NCI-H2227 (cell line): Measurements from ENCODE around the gene HMX1.

Experiments used
- DNase-seq: peaks from one replicate; lab custom pipeline; 2025; ENCODE audit not compliant: unreplicated experiment; lab: John Stamatoyannopoulos, UW

The HMX1 gene

GRCh38 chr4:8842614-8843013 lies 29.0 kb downstream of the HMX1 start:
- no peak for DNase-seq

DNA sequence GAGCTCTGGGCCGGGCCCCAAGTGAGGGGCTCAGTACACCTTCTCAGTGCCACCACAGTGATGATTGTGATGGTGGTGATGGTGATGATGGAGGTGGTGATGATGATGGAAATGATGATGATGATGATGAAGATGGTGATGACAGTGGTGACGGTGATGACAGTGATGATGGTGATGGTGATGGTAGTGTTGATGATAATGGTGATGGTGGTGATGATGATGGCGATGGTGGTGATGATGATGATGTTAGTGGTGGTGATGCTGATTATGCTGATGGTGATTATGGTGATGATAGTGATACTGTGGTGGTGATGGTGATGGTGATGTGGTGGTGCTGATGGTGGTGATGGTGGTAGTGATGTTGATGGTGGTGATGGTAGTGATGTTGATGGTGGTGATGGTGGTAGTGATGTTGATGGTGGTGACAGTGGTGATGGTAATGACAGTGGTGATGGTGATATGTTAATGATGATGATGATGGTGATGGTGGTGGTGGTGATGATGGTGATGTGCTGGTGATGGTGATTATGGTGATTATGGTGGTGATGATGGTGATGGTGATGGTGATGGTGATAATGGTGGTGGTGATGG lies 29.9 kb downstream of the HMX1 start:
- no peak for DNase-seq

GRCh38 chr4:8840816-8841455 lies 30.7 kb downstream of the HMX1 start:
- DNase-seq: no peak

- DNase-seq: no peak
Observed at GRCh38 chr4:8840006-8840793, 31.4 kb downstream of the HMX1 start.

- no peak for DNase-seq
Observed at GRCh38 chr4:8838961-8839431, 32.6 kb downstream of the HMX1 start.

DNA sequence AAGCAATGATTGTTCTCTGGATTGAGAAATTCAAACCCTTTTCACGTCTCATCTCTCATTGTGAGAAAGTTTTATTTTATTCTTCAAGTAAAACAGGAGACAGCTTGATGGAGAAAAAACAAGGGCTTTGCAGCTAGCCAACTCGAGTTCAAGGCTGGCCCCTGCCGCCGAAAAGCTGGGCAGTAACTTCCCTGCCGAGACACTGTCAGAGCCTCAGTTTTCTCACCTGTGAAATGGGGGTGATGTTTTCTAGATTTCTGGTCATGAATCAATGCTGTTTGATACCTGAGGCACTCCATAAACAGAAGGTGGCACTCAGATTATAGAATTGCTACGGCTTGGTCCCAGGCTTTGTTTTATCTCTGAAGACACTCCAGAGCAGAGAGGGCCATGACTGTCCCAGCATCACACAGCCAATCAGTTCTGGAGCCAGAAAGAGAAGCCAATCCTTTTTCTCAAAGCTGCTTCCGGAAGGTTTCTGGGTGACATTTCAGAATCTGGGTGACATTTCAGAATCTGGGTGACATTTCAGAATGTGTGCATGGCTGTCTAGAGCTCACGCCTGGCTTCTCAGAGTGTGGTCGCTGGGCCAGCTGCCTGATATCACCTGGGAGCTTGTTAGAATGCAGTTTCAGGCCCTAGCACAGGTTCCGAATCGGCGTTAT lies 33.2 kb downstream of the HMX1 start:
- no peak for DNase-seq

DNA sequence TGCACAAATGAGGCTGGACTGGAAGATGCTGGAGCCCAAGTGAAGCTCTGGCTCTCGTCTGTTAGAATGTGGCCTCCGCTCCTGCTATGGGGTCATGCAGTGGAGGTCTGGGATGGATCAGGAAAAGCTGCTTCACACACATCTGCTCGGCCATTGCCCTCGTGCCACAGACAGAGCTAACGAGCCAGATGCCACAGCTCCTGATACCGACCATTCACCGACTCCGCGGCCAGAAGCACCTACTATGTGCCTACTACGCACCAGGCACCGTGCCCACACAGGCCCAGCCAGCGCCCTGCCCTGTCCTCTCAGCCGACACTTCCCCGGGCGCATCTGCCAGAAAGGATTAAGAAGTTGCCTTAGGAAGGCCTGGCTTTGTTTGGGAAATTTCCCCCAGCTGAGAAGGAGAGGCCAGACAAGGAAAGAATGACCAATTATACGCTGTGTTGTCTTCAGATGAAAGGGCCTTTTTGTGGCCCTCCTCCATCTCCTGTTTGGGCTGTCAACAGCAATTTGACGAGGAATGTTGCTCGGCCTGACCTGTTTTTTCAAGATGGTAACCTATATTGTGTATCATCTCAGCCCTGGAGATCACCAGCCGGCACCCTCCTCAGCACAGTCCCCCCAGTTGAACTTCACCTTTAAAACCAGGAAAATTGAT lies 34.3 kb downstream of the HMX1 start:
- DNase-seq: no peak

DNA sequence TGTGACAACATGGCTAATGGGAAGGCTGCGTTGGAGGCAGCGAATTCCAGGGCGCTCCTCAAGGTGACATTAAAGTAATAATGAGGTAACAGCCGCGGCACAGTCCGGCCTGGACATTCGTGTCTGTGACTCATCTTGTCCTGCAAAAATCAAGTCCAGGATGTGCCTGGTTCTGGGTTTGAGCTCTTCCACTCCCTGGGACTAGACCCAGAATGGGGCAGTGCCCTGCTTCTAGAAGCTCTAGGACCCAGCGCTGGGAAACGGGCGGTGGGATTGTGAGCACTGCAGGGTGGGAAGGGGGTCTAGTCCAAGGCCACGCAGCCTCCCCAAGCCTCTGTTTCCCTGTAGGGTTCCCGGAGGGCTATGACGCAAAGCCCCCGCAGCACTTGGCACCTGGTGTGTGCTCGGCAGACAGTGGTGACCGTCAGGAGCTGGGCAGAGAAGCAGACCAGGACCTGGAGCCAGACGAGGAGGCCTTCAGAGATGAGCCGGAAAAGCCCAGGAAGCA lies 34.9 kb downstream of the HMX1 start:
- DNase-seq: no peak

- DNase-seq: no peak
Observed at GRCh38 chr4:8835521-8836365, 35.9 kb downstream of the HMX1 start.

DNA sequence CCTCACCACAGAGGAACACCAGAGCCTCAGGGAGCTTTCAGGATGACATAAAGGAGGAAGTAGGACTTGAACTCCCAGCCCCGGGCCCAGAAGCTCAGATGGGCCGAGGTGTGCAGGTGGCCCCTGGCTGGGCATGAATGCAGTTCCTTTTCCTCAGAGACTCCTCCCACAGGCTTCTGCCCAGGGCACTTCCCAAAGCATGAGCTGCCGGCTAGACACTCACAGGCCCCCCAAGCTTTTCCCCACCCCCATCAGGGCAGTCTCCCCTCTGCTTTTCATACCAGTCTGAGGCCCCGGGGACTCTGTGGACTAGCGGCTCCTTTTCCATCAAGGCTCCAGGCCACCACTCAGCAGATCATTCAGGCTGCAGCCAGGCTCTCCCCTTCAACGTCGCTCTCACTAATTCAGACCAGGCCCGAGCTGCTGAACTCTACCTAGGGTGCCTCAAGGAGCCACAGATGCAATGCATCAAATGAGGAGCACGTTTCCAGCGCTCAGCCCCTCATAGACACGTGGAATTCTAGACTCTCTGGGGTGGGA lies 36.9 kb downstream of the HMX1 start:
- no peak for DNase-seq

DNA sequence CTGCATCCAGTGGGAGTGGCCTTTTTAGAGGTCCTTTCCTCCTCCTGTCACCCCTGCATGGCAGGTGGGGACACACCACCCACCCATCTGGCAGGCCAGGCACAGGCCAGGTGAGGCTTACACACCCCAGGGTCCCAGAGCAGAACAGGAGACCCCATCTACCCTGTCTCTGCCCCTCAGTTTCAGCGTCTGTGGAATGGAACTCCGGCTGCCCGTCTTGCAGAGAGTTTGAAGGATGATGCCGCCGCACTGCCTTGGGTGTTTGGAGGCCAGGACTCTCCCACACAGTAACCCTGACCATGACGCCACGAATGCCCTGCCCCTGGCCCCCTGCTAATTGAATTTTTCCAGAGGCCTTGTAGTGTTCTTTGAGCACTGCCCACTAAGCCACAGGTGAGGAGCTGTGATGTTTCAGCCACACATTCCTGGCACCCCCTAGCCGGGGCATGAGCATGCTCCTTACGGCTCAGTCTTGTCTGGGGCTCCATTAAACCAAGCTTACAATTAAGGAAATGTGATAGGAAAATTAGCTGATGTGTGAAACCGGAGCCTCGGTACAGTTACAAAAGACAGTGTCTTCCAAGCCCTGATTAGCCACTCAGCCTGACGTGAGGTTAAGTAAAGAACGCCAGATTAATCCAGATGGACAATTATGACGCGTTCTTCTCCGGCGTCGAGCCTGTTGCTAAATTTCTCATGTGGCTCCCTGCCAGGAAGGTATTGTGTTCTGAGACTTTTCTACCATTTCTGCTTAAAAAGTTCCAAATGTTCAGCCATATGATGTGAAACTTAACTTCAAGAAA lies 39.3 kb downstream of the HMX1 start:
- no peak for DNase-seq

- no peak for DNase-seq
Observed at GRCh38 chr4:8831221-8832112, 40.2 kb downstream of the HMX1 start.

- no peak for DNase-seq
Observed at GRCh38 chr4:8830611-8831200, 40.9 kb downstream of the HMX1 start.

- DNase-seq: no peak
Observed at GRCh38 chr4:8830056-8830455, 41.6 kb downstream of the HMX1 start.

- no peak for DNase-seq
Observed at GRCh38 chr4:8829584-8829983, 42.1 kb downstream of the HMX1 start.

GRCh38 chr4:8828869-8829268 lies 42.8 kb downstream of the HMX1 start:
- DNase-seq: no peak

GRCh38 chr4:8821151-8821950 lies 50.3 kb downstream of the HMX1 start:
- DNase-seq: no peak
